K562 (cell line): ENCODE data around the gene VANGL1. TPM values are rescaled to one million over a fixed set of nuclear protein-coding genes. Genes with fewer than 3 reads are reported as not detected.

ENCODE experiments used
- ATAC-seq: fragments of 200-7000 bp; cut with Tn5 transposase; 3 replicates; pipeline ENCODE4 v1.9.1; 2020; ENCODE audit warnings: moderate library complexity
- BruUV-seq: library from RNA; stranded (reverse); fragments of 400-500 nt; replicated peaks from 2 replicates; lab custom pipeline; 2021; lab: Mats Ljungman, UMichigan
- CTCF ChIA-PET: fragments of 300-600 bp; formaldehyde crosslinking; extraction: SDS; loops from one replicate; lab custom pipeline; 2021; ENCODE audit warnings: low intra/inter-chr PET ratio; lab: Yijun Ruan, JAX
- POLR2A ChIA-PET: fragments of 300-600, 350-650 bp; sonication (Branson Sonifier 250); formaldehyde crosslinking; extraction: SDS; loops from one replicate; lab custom pipeline; 2021; ENCODE audit warnings: antibody characterized with exemption, inconsistent platforms; lab: Yijun Ruan, JAX
- DNase-seq, 4 experiments: peaks; one replicate each; pipeline versions ENCODE4 v3.0.0 to v3.0.0-alpha.2; 2011 to 2018; ENCODE audit warnings: low spot score in 3 of 4, mixed read lengths in 3 of 4; ENCODE audit errors: extremely low read depth in 1 of 4
- FAIRE-seq: peaks from 2 replicates; lab custom pipeline; 2011; peaks lifted over from hg19 to GRCh38; lab: Jason Lieb, UNC
- H2AFZ ChIP-seq: 2 replicates; pipeline ENCODE4 v1.6.0; 2011; ENCODE audit warnings: low read depth, low read length, control low read depth, inconsistent platforms
- H3K27ac ChIP-seq: fragments of 200-600 bp; 3 replicates; pipeline ENCODE4 v1.8.0; 2011; ENCODE audit warnings: low read depth, mild to moderate bottlenecking, control low read depth, inconsistent platforms, low read length, moderate library complexity, mixed read lengths; ENCODE audit errors: extremely low read depth
- H3K27me3 ChIP-seq, 2 experiments: fragments of 300-600 bp in 1 of 2; 2 replicates in 1 of 2; 3 replicates in 1 of 2; pipeline versions ENCODE4 v1.6.0 to v1.8.0; 2011; ENCODE audit warnings: inconsistent platforms in 2 of 2, low read length in 2 of 2, mild to moderate bottlenecking in 1 of 2, mixed read lengths in 1 of 2, moderate library complexity in 1 of 2; ENCODE audit not compliant: control insufficient read depth in 2 of 2, insufficient read depth in 2 of 2
- H3K36me3 ChIP-seq: fragments of 300-600 bp; 3 replicates; pipeline ENCODE4 v1.8.0; 2011; ENCODE audit warnings: mild to moderate bottlenecking, low read length, inconsistent platforms; ENCODE audit not compliant: control insufficient read depth, insufficient read depth
- H3K4me1 ChIP-seq, 2 experiments: fragments of 200-600 bp in 1 of 2; replicated peaks in 1 of 2; 2 replicates in 1 of 2; 3 replicates in 1 of 2; pipeline versions ENCODE4 v1.5.1 to v1.8.0; 2011; ENCODE audit warnings: inconsistent platforms in 2 of 2, low read length in 2 of 2, mild to moderate bottlenecking in 1 of 2, mixed read lengths in 1 of 2, moderate library complexity in 1 of 2; ENCODE audit not compliant: control insufficient read depth in 2 of 2, insufficient read depth in 2 of 2
- H3K4me2 ChIP-seq: 2 replicates; pipeline ENCODE4 v1.6.1; 2011; ENCODE audit warnings: low read length, control low read depth, inconsistent platforms, mixed read lengths; ENCODE audit not compliant: insufficient read depth
- H3K4me3 ChIP-seq: fragments of 200-600 bp; sonication (generic), shearing (Covaris generic); 2 replicates; pipeline ENCODE4 v1.5.1; 2016; ENCODE audit warnings: control low read depth, inconsistent platforms
- H3K79me2 ChIP-seq: fragments of 200-600 bp; 3 replicates; pipeline ENCODE4 v1.8.0; 2011; ENCODE audit warnings: low read length, inconsistent platforms; ENCODE audit not compliant: control insufficient read depth, insufficient read depth
- H3K9ac ChIP-seq, 2 experiments: 2 replicates each; pipeline versions ENCODE4 v1.6.0 to v1.6.1; 2011; ENCODE audit warnings: low read depth in 2 of 2, low read length in 2 of 2, control low read depth in 1 of 2, inconsistent platforms in 1 of 2, mild to moderate bottlenecking in 1 of 2, mixed read lengths in 1 of 2; ENCODE audit not compliant: insufficient read depth in 1 of 2
- H3K9me1 ChIP-seq: one replicate; pipeline ENCODE4 v1.6.0; 2011; ENCODE audit warnings: inconsistent platforms, mild to moderate bottlenecking, low read length, moderate library complexity; ENCODE audit not compliant: control insufficient read depth, insufficient read depth
- H3K9me3 ChIP-seq: replicated peaks from 2 replicates; pipeline ENCODE4 v1.5.1; 2011; ENCODE audit warnings: low read depth, low read length, inconsistent platforms; ENCODE audit not compliant: control insufficient read depth, insufficient read depth
- H4K20me1 ChIP-seq: replicated peaks from 2 replicates; pipeline ENCODE4 v1.6.1; 2011; ENCODE audit warnings: low read length, inconsistent platforms, mixed read lengths; ENCODE audit not compliant: control insufficient read depth, insufficient read depth
- JUND ChIP-seq, 2 experiments: IDR thresholded peaks; 2 replicates in 1 of 2; 3 replicates in 1 of 2; pipeline ENCODE4 v1.6.1; 2011; ENCODE audit warnings: borderline replicate concordance in 2 of 2, low read depth in 2 of 2, low read length in 2 of 2, improper control_type of control experiment in 1 of 2, missing biosample characterization in 1 of 2, missing genetic modification characterization in 1 of 2, missing genetic modification reagents in 1 of 2
- KDM4B ChIP-seq, 2 experiments: fragments of 450-650 bp in 1 of 2; sonication (generic) in 1 of 2; IDR thresholded peaks; 2 replicates each; pipeline ENCODE4 v1.6.1; 2016 to 2017; ENCODE audit warnings: borderline replicate concordance in 2 of 2, antibody characterized with exemption in 1 of 2, low read depth in 1 of 2, mild to moderate bottlenecking in 1 of 2
- NR2C2 ChIP-seq, 2 experiments: fragments of 200-800 bp in 1 of 2; sonication (Bioruptor generic) in 1 of 2; sonication (generic) in 1 of 2; formaldehyde crosslinking in 1 of 2; IDR thresholded peaks; 2 replicates each; pipeline versions ENCODE4 v1.6.1 to v1.8.0; 2016 to 2022; ENCODE audit warnings: mild to moderate bottlenecking in 1 of 2, missing compliant biosample characterization in 1 of 2, missing genetic modification characterization in 1 of 2, missing genetic modification reagents in 1 of 2
- RBM14 ChIP-seq: fragments of 200-400 bp; formaldehyde crosslinking; IDR thresholded peaks from 2 replicates; pipeline ENCODE4 v1.6.1; 2018; ENCODE audit warnings: low read depth, mild to moderate bottlenecking, low read length, moderate library complexity, borderline replicate concordance; ENCODE audit not compliant: insufficient read depth
- RBM15 ChIP-seq: fragments of 200-400 bp; formaldehyde crosslinking; IDR thresholded peaks from 2 replicates; pipeline ENCODE4 v1.6.1; 2018; ENCODE audit warnings: mild to moderate bottlenecking, low read length, moderate library complexity; ENCODE audit not compliant: insufficient read depth
- SETDB1 ChIP-seq: IDR thresholded peaks from one replicate; pipeline ENCODE4 v1.6.1; 2012; ENCODE audit warnings: low read length, control low read depth, inconsistent platforms
- STAG1 ChIP-seq: sonication (generic); formaldehyde crosslinking; IDR thresholded peaks from 2 replicates; pipeline ENCODE4 v1.5.0; 2020; ENCODE audit warnings: missing genetic modification reagents, borderline replicate concordance
- ZC3H8 ChIP-seq: fragments of 450-650 bp; IDR thresholded peaks from 2 replicates; pipeline ENCODE4 v1.6.1; 2017
- ZNF431 ChIP-seq: sonication (generic); formaldehyde crosslinking; IDR thresholded peaks from 2 replicates; pipeline ENCODE4 v1.8.0; 2022; ENCODE audit warnings: mild to moderate bottlenecking, missing genetic modification reagents
- ZNF57 ChIP-seq: fragments of 450-650 bp; formaldehyde crosslinking; IDR thresholded peaks from 2 replicates; pipeline ENCODE4 v1.4.0; 2020; ENCODE audit warnings: mild to moderate bottlenecking, moderate library complexity
- WGBS: fragments of 100-300 bp; shearing (Covaris generic); methylation state at CpG from one replicate; pipeline ENCODE4 v1.1.6; 2016; ENCODE audit warnings: low coverage, mixed read lengths; ENCODE audit not compliant: insufficient coverage; ENCODE audit errors: missing lambda C conversion rate; 5-methylcytosine and 5-hydroxymethylcytosine counted together
- in situ Hi-C: fragments of 300-500 bp; cut with MboI; formaldehyde crosslinking; loops from 4 replicates; pipeline ENCODE4 v1.15.0; 2018; ENCODE audit warnings: inconsistent platforms, mixed read lengths
- intact Hi-C: fragments of 100-400 bp; cut with micrococcal nuclease; formaldehyde crosslinking; loops from 2 replicates; pipeline ENCODE4 v1.14.2; 2022
- polyA plus RNA-seq, 8 experiments: library from polyadenylated mRNA; depleted of rRNA in 4 of 8; stranded (reverse) in 5 of 8; unstranded in 3 of 8; fragments of >200 nt; fragmentation: Nextera tagmentation in 2 of 8; fragmentation: Illumina TruSeq in 1 of 8; extraction: Ambion mirVana in 2 of 8; extraction: Trizol in 1 of 8; gene quantifications; 2 replicates each; pipeline versions ENCODE4 v1.2.1 to v1.2.3, GENCODE V29; 2011 to 2014; ENCODE audit warnings: inconsistent platforms in 1 of 8, missing spikeins in 1 of 8
- total RNA-seq, 7 experiments: library from RNA; depleted of rRNA in 6 of 7; stranded (reverse); fragments of >200 nt in 6 of 7; fragmentation: Illumina TruSeq in 2 of 7; extraction: Trizol in 2 of 7; gene quantifications; 2 replicates each; pipeline versions ENCODE4 v1.2.1 to v1.2.3, GENCODE V29; 2011 to 2021; ENCODE audit warnings: low replicate concordance in 1 of 7
- TF ChIP-seq, protein P1 (sequence below): fragments of 200-600 bp; sonication (generic); IDR thresholded peaks from one replicate; pipeline ENCODE4 v1.6.1; 2012; ENCODE audit warnings: mild to moderate bottlenecking, low read depth, low read length, inconsistent platforms

VANGL1 gene
- total and polyA plus RNA-seq, 9 of the 15 experiments (the other 6 are each of a cell fraction or from before 2014, with no cell fraction given), result 0.90 to 12.8 (median 9.6) TPM

DNA sequence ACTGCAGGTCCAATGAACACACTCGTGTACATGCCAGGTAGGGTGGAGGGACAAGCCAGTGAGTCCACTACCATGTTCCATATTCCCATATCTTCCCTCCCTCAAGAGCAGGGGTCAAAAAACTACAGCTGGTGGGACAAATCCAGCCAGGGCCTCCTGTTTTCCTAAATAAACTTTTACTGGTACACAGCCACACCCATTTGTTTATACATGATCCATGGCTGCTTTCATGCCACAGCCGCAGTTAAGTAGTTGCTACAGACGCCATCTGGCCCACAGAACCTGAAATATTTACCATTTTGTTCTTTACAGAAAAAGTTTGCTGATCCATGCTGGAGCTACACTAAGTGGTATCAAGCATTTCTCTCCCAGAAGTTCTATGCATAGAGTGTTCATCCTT lies 84.4 kb downstream of the VANGL1 start:
- Histone ChIP-seq H3K27me3 (peaks cover 7 to 8% of the 10 kb centered on the region in 2 experiments; a peak in 3 of 5 replicates), H3K4me3 (no peak overlapping the region), H3K27ac (no peak overlapping the region), H3K4me2 (no peak overlapping the region), H4K20me1 (peaks cover 3% of the 10 kb centered on the region), H3K9me3 (no peaks in the 10 kb centered on the region), H3K9me1 (no peaks in the 10 kb centered on the region), H3K36me3 (no peaks in the 10 kb centered on the region), H3K9ac (no peak overlapping the region), H2AFZ (no peak overlapping the region), H3K4me1 (no peaks in the 10 kb centered on the region), H3K79me2 (no peaks in the 10 kb centered on the region)
- in situ Hi-C loops (no loop called here), intact Hi-C loops (no loop called here)
- CTCF ChIA-PET, result no interaction called here
- BruUV-seq, result no TSS peak
- POLR2A ChIA-PET, result interaction anchor here (0.8 kb wide), 1 partner anchor 62 kb away, joined by 3 read pairs; no protein-coding TSS in a partner anchor
- FAIRE-seq (no peak), DNase-seq (no peak), ATAC-seq (no peak)
- WGBS, result 2% methylated on average over 3 of the region's 3 CpGs
- TF ChIP-seq KDM4B (IDR thresholded peaks at IDR 0.05; ENCODE audit: borderline replicate concordance in 2 of 2, low read depth in 1 of 2) (no peak), STAG1 (CRISPR knock-in tag) (no peak), SETDB1 (no peak), JUND (IDR thresholded peaks at IDR 0.05; ENCODE audit: borderline replicate concordance, low read depth, low read length) (no peak), JUND (tag; IDR thresholded peaks at IDR 0.05; ENCODE audit: borderline replicate concordance, low read depth, low read length) (no peak), ZNF431 (CRISPR knock-in tag) (no peak), RBM15 (no peak), ZNF57 (CRISPR knock-in tag) (no peak), RBM14 (no peak), NR2C2 (CRISPR knock-in tag; IDR thresholded peaks at IDR 0.05) (no peak), NR2C2 (tag; IDR thresholded peaks at IDR 0.05) (no peak), ZC3H8 (no peak)
- TF ChIP-seq, protein P1, sequence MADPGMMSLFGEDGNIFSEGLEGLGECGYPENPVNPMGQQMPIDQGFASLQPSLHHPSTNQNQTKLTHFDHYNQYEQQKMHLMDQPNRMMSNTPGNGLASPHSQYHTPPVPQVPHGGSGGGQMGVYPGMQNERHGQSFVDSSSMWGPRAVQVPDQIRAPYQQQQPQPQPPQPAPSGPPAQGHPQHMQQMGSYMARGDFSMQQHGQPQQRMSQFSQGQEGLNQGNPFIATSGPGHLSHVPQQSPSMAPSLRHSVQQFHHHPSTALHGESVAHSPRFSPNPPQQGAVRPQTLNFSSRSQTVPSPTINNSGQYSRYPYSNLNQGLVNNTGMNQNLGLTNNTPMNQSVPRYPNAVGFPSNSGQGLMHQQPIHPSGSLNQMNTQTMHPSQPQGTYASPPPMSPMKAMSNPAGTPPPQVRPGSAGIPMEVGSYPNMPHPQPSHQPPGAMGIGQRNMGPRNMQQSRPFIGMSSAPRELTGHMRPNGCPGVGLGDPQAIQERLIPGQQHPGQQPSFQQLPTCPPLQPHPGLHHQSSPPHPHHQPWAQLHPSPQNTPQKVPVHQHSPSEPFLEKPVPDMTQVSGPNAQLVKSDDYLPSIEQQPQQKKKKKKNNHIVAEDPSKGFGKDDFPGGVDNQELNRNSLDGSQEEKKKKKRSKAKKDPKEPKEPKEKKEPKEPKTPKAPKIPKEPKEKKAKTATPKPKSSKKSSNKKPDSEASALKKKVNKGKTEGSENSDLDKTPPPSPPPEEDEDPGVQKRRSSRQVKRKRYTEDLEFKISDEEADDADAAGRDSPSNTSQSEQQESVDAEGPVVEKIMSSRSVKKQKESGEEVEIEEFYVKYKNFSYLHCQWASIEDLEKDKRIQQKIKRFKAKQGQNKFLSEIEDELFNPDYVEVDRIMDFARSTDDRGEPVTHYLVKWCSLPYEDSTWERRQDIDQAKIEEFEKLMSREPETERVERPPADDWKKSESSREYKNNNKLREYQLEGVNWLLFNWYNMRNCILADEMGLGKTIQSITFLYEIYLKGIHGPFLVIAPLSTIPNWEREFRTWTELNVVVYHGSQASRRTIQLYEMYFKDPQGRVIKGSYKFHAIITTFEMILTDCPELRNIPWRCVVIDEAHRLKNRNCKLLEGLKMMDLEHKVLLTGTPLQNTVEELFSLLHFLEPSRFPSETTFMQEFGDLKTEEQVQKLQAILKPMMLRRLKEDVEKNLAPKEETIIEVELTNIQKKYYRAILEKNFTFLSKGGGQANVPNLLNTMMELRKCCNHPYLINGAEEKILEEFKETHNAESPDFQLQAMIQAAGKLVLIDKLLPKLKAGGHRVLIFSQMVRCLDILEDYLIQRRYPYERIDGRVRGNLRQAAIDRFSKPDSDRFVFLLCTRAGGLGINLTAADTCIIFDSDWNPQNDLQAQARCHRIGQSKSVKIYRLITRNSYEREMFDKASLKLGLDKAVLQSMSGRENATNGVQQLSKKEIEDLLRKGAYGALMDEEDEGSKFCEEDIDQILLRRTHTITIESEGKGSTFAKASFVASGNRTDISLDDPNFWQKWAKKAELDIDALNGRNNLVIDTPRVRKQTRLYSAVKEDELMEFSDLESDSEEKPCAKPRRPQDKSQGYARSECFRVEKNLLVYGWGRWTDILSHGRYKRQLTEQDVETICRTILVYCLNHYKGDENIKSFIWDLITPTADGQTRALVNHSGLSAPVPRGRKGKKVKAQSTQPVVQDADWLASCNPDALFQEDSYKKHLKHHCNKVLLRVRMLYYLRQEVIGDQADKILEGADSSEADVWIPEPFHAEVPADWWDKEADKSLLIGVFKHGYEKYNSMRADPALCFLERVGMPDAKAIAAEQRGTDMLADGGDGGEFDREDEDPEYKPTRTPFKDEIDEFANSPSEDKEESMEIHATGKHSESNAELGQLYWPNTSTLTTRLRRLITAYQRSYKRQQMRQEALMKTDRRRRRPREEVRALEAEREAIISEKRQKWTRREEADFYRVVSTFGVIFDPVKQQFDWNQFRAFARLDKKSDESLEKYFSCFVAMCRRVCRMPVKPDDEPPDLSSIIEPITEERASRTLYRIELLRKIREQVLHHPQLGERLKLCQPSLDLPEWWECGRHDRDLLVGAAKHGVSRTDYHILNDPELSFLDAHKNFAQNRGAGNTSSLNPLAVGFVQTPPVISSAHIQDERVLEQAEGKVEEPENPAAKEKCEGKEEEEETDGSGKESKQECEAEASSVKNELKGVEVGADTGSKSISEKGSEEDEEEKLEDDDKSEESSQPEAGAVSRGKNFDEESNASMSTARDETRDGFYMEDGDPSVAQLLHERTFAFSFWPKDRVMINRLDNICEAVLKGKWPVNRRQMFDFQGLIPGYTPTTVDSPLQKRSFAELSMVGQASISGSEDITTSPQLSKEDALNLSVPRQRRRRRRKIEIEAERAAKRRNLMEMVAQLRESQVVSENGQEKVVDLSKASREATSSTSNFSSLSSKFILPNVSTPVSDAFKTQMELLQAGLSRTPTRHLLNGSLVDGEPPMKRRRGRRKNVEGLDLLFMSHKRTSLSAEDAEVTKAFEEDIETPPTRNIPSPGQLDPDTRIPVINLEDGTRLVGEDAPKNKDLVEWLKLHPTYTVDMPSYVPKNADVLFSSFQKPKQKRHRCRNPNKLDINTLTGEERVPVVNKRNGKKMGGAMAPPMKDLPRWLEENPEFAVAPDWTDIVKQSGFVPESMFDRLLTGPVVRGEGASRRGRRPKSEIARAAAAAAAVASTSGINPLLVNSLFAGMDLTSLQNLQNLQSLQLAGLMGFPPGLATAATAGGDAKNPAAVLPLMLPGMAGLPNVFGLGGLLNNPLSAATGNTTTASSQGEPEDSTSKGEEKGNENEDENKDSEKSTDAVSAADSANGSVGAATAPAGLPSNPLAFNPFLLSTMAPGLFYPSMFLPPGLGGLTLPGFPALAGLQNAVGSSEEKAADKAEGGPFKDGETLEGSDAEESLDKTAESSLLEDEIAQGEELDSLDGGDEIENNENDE, result no peak
